H1 (cell line): ENCODE data around the gene INHBC. TPM values are rescaled to one million over a fixed set of nuclear protein-coding genes. Genes with fewer than 3 reads are reported as not detected.

Source experiments
- CTCF ChIA-PET: fragments of 300-600 bp; sonication (Branson Sonifier 250); formaldehyde crosslinking; loops from one replicate; lab custom pipeline; 2021; ENCODE audit not compliant: partially characterized antibody; lab: Charles Lee
- POLR2A ChIA-PET: fragments of 300-600 bp; sonication (Branson Sonifier 250); formaldehyde crosslinking; loops from one replicate; lab custom pipeline; 2021; ENCODE audit warnings: inconsistent platforms; ENCODE audit not compliant: partially characterized antibody; lab: Charles Lee
- DNase-seq, 2 experiments: peaks; one replicate each; pipeline versions ENCODE4 v3.0.0 to v3.0.0-alpha.2; 2010 to 2022; ENCODE audit warnings: low spot score in 2 of 2, low read depth in 1 of 2, mixed read lengths in 1 of 2
- FAIRE-seq: peaks from 2 replicates; lab custom pipeline; 2011; peaks lifted over from hg19 to GRCh38; lab: Jason Lieb, UNC
- H2AFZ ChIP-seq: 2 replicates; pipeline ENCODE4 v1.8.1; 2012; ENCODE audit warnings: low read length, inconsistent platforms
- H2AK5ac ChIP-seq: 2 replicates; pipeline ENCODE4 v1.6.1; 2013; ENCODE audit warnings: low read depth, low read length
- H2BK120ac ChIP-seq: replicated peaks from 2 replicates; pipeline ENCODE3; 2013; ENCODE audit warnings: low read depth, low read length, inconsistent platforms
- H2BK12ac ChIP-seq: 2 replicates; pipeline ENCODE4 v1.6.1; 2013; ENCODE audit warnings: low read depth, low read length
- H2BK15ac ChIP-seq: 2 replicates; pipeline ENCODE4 v1.6.1; 2013; ENCODE audit warnings: low read length
- H2BK20ac ChIP-seq: 2 replicates; pipeline ENCODE4 v1.6.1; 2013; ENCODE audit warnings: low read length
- H2BK5ac ChIP-seq: 2 replicates; pipeline ENCODE4 v1.6.1; 2013; ENCODE audit warnings: low read depth, low read length
- H3K14ac ChIP-seq: 2 replicates; pipeline ENCODE4 v1.6.1; 2013; ENCODE audit warnings: inconsistent platforms; ENCODE audit not compliant: insufficient read length
- H3K18ac ChIP-seq: 2 replicates; pipeline ENCODE4 v1.6.1; 2013; ENCODE audit warnings: low read length; ENCODE audit errors: extremely low read depth
- H3K23ac ChIP-seq: 2 replicates; pipeline ENCODE4 v1.6.1; 2013; ENCODE audit warnings: inconsistent platforms; ENCODE audit not compliant: insufficient read length
- H3K23me2 ChIP-seq: 2 replicates; pipeline ENCODE4 v1.6.1; 2013; ENCODE audit warnings: low read depth, low read length
- H3K27ac ChIP-seq: 2 replicates; pipeline ENCODE4 v1.6.1; 2011; ENCODE audit warnings: low read depth, low read length, inconsistent platforms
- H3K27me3 ChIP-seq, 4 experiments: replicated peaks in 1 of 4; 1 replicate in 1 of 4; 2 replicates in 3 of 4; pipeline versions ENCODE4 v1.6.1 to v1.8.1; 2011 to 2013; ENCODE audit warnings: low read length in 3 of 4, mild to moderate bottlenecking in 3 of 4, inconsistent platforms in 2 of 4, mixed read lengths in 2 of 4, moderate library complexity in 1 of 4; ENCODE audit not compliant: control insufficient read depth in 3 of 4, insufficient read depth in 3 of 4; ENCODE audit errors: extremely low read depth in 1 of 4
- H3K36me3 ChIP-seq, 4 experiments: 2 replicates each; pipeline versions ENCODE4 v1.6.1 to v1.8.1; 2011 to 2013; ENCODE audit warnings: mild to moderate bottlenecking in 4 of 4, low read length in 3 of 4, moderate library complexity in 2 of 4, control low read depth in 1 of 4, inconsistent platforms in 1 of 4; ENCODE audit not compliant: insufficient read depth in 4 of 4, control insufficient read depth in 2 of 4
- H3K4ac ChIP-seq: replicated peaks from 2 replicates; pipeline ENCODE3; 2013; ENCODE audit warnings: low read length, low read depth, mixed read lengths, inconsistent platforms; ENCODE audit not compliant: insufficient read length
- H3K4me1 ChIP-seq, 4 experiments: replicated peaks in 1 of 4; 1 replicate in 1 of 4; 2 replicates in 3 of 4; pipeline versions ENCODE4 v1.6.1 to v1.8.1; 2011 to 2013; ENCODE audit warnings: low read length in 3 of 4, inconsistent platforms in 2 of 4, mixed read lengths in 1 of 4; ENCODE audit not compliant: insufficient read depth in 4 of 4, control insufficient read depth in 3 of 4
- H3K4me2 ChIP-seq, 2 experiments: 2 replicates each; pipeline versions ENCODE4 v1.6.1 to v1.8.1; 2011 to 2013; ENCODE audit warnings: low read depth in 2 of 2, low read length in 2 of 2, control low read depth in 1 of 2, inconsistent platforms in 1 of 2, mild to moderate bottlenecking in 1 of 2; ENCODE audit not compliant: insufficient read depth in 1 of 2
- H3K4me3 ChIP-seq, 4 experiments: fragments of 200-600, 300-600 bp in 1 of 4; sonication (generic), shearing (Covaris generic), sonication (Bioruptor Twin) in 1 of 4; 2 replicates each; pipeline versions ENCODE4 v1.5.1 to v1.8.1; 2011 to 2016; ENCODE audit warnings: low read length in 4 of 4, low read depth in 3 of 4, control low read depth in 2 of 4, inconsistent platforms in 2 of 4, mild to moderate bottlenecking in 2 of 4, mixed read lengths in 1 of 4, moderate library complexity in 1 of 4; ENCODE audit not compliant: insufficient read depth in 2 of 4; ENCODE audit errors: extremely low read depth in 1 of 4
- H3K56ac ChIP-seq: replicated peaks from 2 replicates; pipeline ENCODE3; 2013; ENCODE audit warnings: low read depth, mild to moderate bottlenecking, mixed read lengths, low read length, inconsistent platforms; ENCODE audit not compliant: insufficient read length
- H3K79me1 ChIP-seq: 2 replicates; pipeline ENCODE4 v1.6.1; 2013; ENCODE audit warnings: low read depth, low read length, control low read depth
- H3K79me2 ChIP-seq, 2 experiments: 2 replicates each; pipeline versions ENCODE4 v1.6.1 to v1.8.1; 2012 to 2013; ENCODE audit warnings: low read length in 2 of 2, mild to moderate bottlenecking in 2 of 2, inconsistent platforms in 1 of 2; ENCODE audit not compliant: insufficient read depth in 2 of 2, control insufficient read depth in 1 of 2
- H3K9ac ChIP-seq, 4 experiments: replicated peaks in 1 of 4; 1 replicate in 1 of 4; 2 replicates in 3 of 4; pipeline versions ENCODE4 v1.6.1 to v1.8.1; 2011 to 2013; ENCODE audit warnings: low read depth in 3 of 4, low read length in 3 of 4, control low read depth in 2 of 4, mild to moderate bottlenecking in 2 of 4, moderate library complexity in 2 of 4, inconsistent platforms in 1 of 4; ENCODE audit errors: extremely low read depth in 1 of 4
- H3K9me3 ChIP-seq, 2 experiments: 2 replicates each; pipeline versions ENCODE4 v1.6.1 to v1.8.1; 2012 to 2013; ENCODE audit warnings: mild to moderate bottlenecking in 2 of 2, moderate library complexity in 2 of 2, control low read depth in 1 of 2, inconsistent platforms in 1 of 2, low read depth in 1 of 2, low read length in 1 of 2, mixed read lengths in 1 of 2; ENCODE audit not compliant: insufficient read depth in 2 of 2
- H4K20me1 ChIP-seq, 2 experiments: replicated peaks in 1 of 2; 2 replicates each; pipeline versions ENCODE3 to v1.8.1; 2011 to 2013; ENCODE audit warnings: inconsistent platforms in 2 of 2, low read length in 2 of 2, mild to moderate bottlenecking in 1 of 2; ENCODE audit not compliant: insufficient read depth in 2 of 2, control insufficient read depth in 1 of 2
- H4K5ac ChIP-seq: 2 replicates; pipeline ENCODE4 v1.6.1; 2013; ENCODE audit warnings: low read length, low read depth, mixed read lengths, inconsistent platforms; ENCODE audit not compliant: insufficient read length
- H4K8ac ChIP-seq: 2 replicates; pipeline ENCODE4 v1.8.0; 2013; ENCODE audit warnings: mild to moderate bottlenecking, moderate library complexity, low read length, inconsistent platforms; ENCODE audit not compliant: insufficient read depth; ENCODE audit errors: extremely low read depth
- H4K91ac ChIP-seq: replicated peaks from 2 replicates; pipeline ENCODE3; 2013; ENCODE audit warnings: low read length, mixed read lengths, inconsistent platforms; ENCODE audit not compliant: insufficient read length
- CEBPB ChIP-seq: IDR thresholded peaks from 2 replicates; pipeline ENCODE4 v1.6.1; 2012; ENCODE audit warnings: low read depth, low read length
- JUN ChIP-seq: IDR thresholded peaks from 2 replicates; pipeline ENCODE4 v1.6.1; 2011; ENCODE audit warnings: low read depth, mild to moderate bottlenecking, improper control_type of control experiment, low read length
- NRF1 ChIP-seq: IDR thresholded peaks from 2 replicates; pipeline ENCODE4 v1.6.1; 2011; ENCODE audit warnings: mild to moderate bottlenecking, low read depth, low read length, improper control_type of control experiment
- POLR2A ChIP-seq, 2 experiments: IDR thresholded peaks; 1 replicate in 1 of 2; 2 replicates in 1 of 2; pipeline ENCODE4 v1.6.1; 2011; ENCODE audit warnings: low read depth in 2 of 2, low read length in 2 of 2, mild to moderate bottlenecking in 2 of 2; ENCODE audit errors: control extremely low read depth in 1 of 2
- POLR2AphosphoS5 ChIP-seq: IDR thresholded peaks from 2 replicates; pipeline ENCODE4 v1.6.1; 2011; ENCODE audit warnings: low read depth, low read length
- RBBP5 ChIP-seq: IDR thresholded peaks from 2 replicates; pipeline ENCODE4 v1.7.1; 2012; ENCODE audit warnings: low read depth, mild to moderate bottlenecking, inconsistent platforms, low read length, moderate library complexity, borderline replicate concordance
- RNF2 ChIP-seq: fragments of 200-900, 300-1000 bp; sonication (generic); IDR thresholded peaks from 2 replicates; pipeline ENCODE4 v1.7.1; 2016; ENCODE audit warnings: borderline replicate concordance, low read depth, mild to moderate bottlenecking, antibody characterized with exemption, low read length; ENCODE audit not compliant: poor library complexity, severe bottlenecking; ENCODE audit errors: missing control alignments
- TCF12 ChIP-seq: IDR thresholded peaks from 2 replicates; pipeline ENCODE4 v1.6.1; 2011; ENCODE audit warnings: low read depth, mild to moderate bottlenecking, low read length
- ZNF274 ChIP-seq: IDR thresholded peaks from 2 replicates; pipeline ENCODE4 v1.7.0; 2012; ENCODE audit warnings: low read length, borderline replicate concordance; ENCODE audit errors: extremely low read depth
- polyA plus RNA-seq, 7 experiments: library from polyadenylated mRNA; depleted of rRNA in 3 of 7; stranded (reverse) in 5 of 7; unstranded in 2 of 7; fragments of >200 nt in 5 of 7; fragments of 200-250 nt in 2 of 7; gene quantifications; 1 replicate in 5 of 7; 2 replicates in 1 of 7; 4 replicates in 1 of 7; pipeline versions ENCODE4 v1.2.1 to v1.2.3, GENCODE V29; 2011 to 2013; ENCODE audit warnings: missing spikeins in 2 of 7, mixed read lengths in 2 of 7
- total RNA-seq: library from RNA; stranded (reverse); fragmentation: NEBNext Ultra II Directional; extraction: Animal tissue kit (Norgen Biotek cat#: 25700); gene quantifications from 2 replicates; pipeline ENCODE4 v1.2.1, GENCODE V29; 2021
- TF ChIP-seq, protein P1 (sequence below), 3 experiments: IDR thresholded peaks; 1 replicate in 2 of 3; 2 replicates in 1 of 3; pipeline versions ENCODE4 v1.5.1 to v1.6.1; 2011; ENCODE audit warnings: low read length in 3 of 3, mild to moderate bottlenecking in 3 of 3, inconsistent platforms in 2 of 3, low read depth in 1 of 3, moderate library complexity in 1 of 3; ENCODE audit not compliant: insufficient read depth in 1 of 3; ENCODE audit errors: control extremely low read depth in 1 of 3
- TF ChIP-seq, protein P2 (sequence below): IDR thresholded peaks from 2 replicates; pipeline ENCODE4 v1.6.1; 2011; ENCODE audit warnings: low read length, improper control_type of control experiment

Gene INHBC
- total and polyA plus RNA-seq, 2 of the 8 experiments (the other 6 are each of a cell fraction or from before 2014, with no cell fraction given): 0.15 TPM; not detected in 1

DNA sequence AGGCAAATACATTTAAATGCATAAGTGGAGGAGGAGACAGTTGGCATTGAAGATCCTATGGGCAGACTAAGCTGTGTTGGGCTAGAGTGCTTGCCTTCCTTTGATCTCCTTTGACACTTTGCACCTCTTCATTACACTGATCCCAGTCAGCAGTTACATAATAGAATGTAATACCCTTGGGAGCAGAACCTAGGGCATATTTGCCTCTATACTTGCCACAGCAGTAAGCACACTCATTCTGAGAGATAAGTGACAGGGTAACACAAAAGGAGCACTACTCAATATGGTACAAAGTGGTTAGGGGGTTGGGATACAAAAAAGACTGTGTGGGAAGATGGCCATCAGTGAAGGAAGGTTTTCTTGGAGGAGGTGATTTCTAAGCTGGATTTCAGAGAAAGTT is 62.2 kb downstream of the INHBC start:
- ChIA-PET CTCF (interaction anchor here (0.6 to 2.5 kb wide), 5 partner anchors 8 to 85 kb away, joined by 3 to 9 read pairs (median 4); partner anchors contain the start of gene MARS1), POLR2A (interaction anchor here (0.6 to 1.5 kb wide), 8 partner anchors 34 to 326 kb away, joined by 3 to 4 read pairs (median 3); no protein-coding TSS in a partner anchor)
- no peak overlapping the region for H3K56ac ChIP-seq
- peaks cover 0 to 2% of the 10 kb centered on the region in 2 experiments for H4K20me1 ChIP-seq
- no peak overlapping the region for H2AK5ac ChIP-seq
- peaks cover 29 to 82% (median 58%) of the 10 kb centered on the region in 4 experiments for H3K36me3 ChIP-seq
- no peaks in the 10 kb centered on the region; a peak in 1 of 4 replicates for H3K9me3 ChIP-seq
- peaks cover 0 to 6% of the 10 kb centered on the region in 2 experiments; a peak in 1 of 4 replicates for H3K79me2 ChIP-seq
- H3K23ac ChIP-seq: no peak overlapping the region
- no peak overlapping the region for H3K14ac ChIP-seq
- no peak overlapping the region for H3K27ac ChIP-seq
- no peak overlapping the region for H4K91ac ChIP-seq
- H3K79me1 ChIP-seq: peaks cover 5% of the 10 kb centered on the region; the same call in 1 of the 2 replicates
- no peak overlapping the region for H2BK120ac ChIP-seq
- H3K27me3 ChIP-seq: no peaks in the 10 kb centered on the region
- no peak for FAIRE-seq
- peaks cover 2% of the 10 kb centered on the region; the same call in 1 of the 2 replicates for H3K23me2 ChIP-seq
- no peak overlapping the region for H3K4me2 ChIP-seq
- H4K5ac ChIP-seq: no peak overlapping the region
- DNase-seq: no peak
- H3K4me1 ChIP-seq: no peaks in the 10 kb centered on the region
- no peak overlapping the region for H4K8ac ChIP-seq
- no peak overlapping the region for H3K9ac ChIP-seq
- H3K18ac ChIP-seq: no peak overlapping the region
- no peak overlapping the region for H2AFZ ChIP-seq
- H2BK20ac ChIP-seq: no peak overlapping the region
- H2BK12ac ChIP-seq: no peak overlapping the region
- no peak overlapping the region for H2BK15ac ChIP-seq
- no peak overlapping the region for H3K4ac ChIP-seq
- H2BK5ac ChIP-seq: no peak overlapping the region
- no peak overlapping the region for H3K4me3 ChIP-seq
- TF ChIP-seq TCF12 (no peak), POLR2A (IDR thresholded peaks at IDR 0.05; ENCODE audit: control extremely low read depth in 1 of 2, low read depth in 2 of 2, low read length in 2 of 2) (no peak), RBBP5 (no peak), POLR2AphosphoS5 (no peak), JUN (no peak), NRF1 (no peak), CEBPB (no peak), ZNF274 (no peak), RNF2 (no peak)
- TF ChIP-seq, protein P1, sequence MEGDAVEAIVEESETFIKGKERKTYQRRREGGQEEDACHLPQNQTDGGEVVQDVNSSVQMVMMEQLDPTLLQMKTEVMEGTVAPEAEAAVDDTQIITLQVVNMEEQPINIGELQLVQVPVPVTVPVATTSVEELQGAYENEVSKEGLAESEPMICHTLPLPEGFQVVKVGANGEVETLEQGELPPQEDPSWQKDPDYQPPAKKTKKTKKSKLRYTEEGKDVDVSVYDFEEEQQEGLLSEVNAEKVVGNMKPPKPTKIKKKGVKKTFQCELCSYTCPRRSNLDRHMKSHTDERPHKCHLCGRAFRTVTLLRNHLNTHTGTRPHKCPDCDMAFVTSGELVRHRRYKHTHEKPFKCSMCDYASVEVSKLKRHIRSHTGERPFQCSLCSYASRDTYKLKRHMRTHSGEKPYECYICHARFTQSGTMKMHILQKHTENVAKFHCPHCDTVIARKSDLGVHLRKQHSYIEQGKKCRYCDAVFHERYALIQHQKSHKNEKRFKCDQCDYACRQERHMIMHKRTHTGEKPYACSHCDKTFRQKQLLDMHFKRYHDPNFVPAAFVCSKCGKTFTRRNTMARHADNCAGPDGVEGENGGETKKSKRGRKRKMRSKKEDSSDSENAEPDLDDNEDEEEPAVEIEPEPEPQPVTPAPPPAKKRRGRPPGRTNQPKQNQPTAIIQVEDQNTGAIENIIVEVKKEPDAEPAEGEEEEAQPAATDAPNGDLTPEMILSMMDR (IDR thresholded peaks at IDR 0.05; ENCODE audit: control extremely low read depth in 1 of 3, insufficient read depth in 1 of 3, low read depth in 1 of 3, low read length in 3 of 3): no peak
- TF ChIP-seq, protein P2, sequence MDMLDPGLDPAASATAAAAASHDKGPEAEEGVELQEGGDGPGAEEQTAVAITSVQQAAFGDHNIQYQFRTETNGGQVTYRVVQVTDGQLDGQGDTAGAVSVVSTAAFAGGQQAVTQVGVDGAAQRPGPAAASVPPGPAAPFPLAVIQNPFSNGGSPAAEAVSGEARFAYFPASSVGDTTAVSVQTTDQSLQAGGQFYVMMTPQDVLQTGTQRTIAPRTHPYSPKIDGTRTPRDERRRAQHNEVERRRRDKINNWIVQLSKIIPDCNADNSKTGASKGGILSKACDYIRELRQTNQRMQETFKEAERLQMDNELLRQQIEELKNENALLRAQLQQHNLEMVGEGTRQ: no peak
